Ammon's horn (tissue), 1 donor: ENCODE data around the gene IMPA2.
"Not testable (repeated sequence)": the region's sequence is repeated elsewhere in the genome, so short reads cannot be mapped to it uniquely, and the experiment has no call there.

Experiments used
- DNase-seq: peaks from one replicate; pipeline ENCODE4 v3.0.0-alpha.2; 2016; ENCODE audit warnings: low spot score

Gene IMPA2

GRCh38 chr18:11981192-11981542 lies at the start of gene IMPA2:
Gene IMPA2, plus strand, starts transcription at chr18:11981507. Its CDS starts 163 bp downstream, at chr18:11981670.
- no peak for DNase-seq

GRCh38 chr18:11932393-11932792 lies 48.9 kb upstream of the IMPA2 start:
- no peak for DNase-seq

DNA sequence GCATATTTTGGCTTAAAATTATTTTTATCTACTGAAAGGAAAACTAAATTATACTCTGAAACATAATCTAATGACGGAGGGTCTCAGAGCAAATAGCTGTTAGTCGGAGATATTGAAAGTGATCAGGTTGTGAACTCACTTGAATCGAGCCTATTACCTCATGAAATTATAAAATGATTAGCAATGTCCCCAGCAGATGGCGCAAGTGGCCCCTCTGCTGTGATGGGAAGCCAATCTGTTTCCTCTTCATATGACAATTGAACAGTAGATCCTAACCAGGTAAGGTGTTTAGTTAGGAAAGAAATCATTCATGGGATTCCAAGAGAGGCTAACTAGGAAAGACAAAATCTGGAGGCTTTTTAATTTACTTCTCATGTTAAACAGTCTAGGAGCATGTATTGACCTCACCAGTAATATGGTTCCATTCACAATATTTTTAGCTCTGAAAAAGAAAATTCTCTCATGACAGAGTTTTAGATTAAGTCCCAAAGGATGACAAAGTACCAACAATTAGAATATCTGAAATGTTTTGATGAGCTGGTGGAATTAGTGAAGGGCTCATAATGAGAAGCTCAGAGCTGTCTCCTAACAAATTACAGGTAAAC lies 43.3 kb upstream of the IMPA2 start:
- peak; percentile 84 for DNase-seq

DNA sequence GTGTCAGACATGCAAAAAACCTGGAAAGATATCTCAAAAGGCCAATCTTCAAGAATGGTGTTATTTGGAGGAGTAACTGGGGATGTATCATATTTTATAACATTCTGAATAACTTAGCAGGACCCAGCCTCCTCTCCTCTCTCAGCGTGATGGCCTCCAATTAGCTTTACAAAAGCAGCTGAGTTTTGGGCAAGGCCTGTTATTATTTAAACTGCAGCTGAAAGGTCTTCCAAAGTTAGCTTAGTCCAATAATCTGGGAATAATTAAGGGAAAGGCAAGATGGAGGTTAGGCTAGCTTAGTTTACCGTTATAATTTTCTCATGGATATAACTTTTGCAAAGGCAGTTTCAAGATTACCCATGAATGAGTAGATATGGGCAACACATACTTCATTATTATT lies 40.4 kb upstream of the IMPA2 start:
- no peak for DNase-seq

- DNase-seq: no peak
Observed at GRCh38 chr18:11943551-11943950, 37.8 kb upstream of the IMPA2 start.

DNA sequence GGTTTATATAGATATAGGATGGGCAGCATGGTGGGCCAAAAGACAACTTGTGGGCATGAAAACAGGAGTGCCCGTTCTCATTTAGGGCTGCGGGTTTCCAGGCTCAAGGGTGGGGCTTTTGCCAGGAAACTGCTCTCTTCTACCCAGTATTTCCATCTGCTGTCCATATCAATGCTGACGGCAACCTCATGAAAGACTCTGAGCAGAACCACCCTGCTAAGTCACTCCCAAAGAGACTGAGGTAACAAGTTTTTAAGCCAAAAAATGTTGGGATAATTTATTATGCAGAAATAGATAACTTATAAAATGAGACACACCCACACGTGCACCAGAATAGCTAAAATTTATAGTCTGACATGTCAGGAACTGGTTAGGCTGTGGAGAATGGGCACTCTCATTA lies 37.1 kb upstream of the IMPA2 start:
- DNase-seq: no peak

DNA sequence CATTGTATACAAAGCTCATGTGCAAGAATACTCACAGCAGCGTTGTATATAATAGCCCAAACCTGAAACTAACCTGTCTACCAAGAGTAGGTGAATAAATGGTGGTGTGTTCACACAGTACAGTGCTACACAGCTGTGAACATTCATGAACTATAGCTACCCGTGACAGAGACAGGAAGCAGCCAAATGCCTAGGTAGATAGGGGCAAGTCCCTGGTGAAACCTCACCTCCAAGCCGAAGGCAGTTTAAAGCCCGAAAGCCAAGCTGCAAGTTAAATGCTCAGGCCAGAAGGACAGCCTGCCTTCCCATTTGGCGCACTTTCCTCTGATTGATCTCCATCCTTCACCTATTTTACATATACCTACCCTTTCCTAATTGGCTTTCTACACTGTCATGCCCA lies 36.5 kb upstream of the IMPA2 start:
- no peak for DNase-seq

GRCh38 chr18:11945834-11946659 lies 35.3 kb upstream of the IMPA2 start:
- not testable (repeated sequence) for DNase-seq

DNA sequence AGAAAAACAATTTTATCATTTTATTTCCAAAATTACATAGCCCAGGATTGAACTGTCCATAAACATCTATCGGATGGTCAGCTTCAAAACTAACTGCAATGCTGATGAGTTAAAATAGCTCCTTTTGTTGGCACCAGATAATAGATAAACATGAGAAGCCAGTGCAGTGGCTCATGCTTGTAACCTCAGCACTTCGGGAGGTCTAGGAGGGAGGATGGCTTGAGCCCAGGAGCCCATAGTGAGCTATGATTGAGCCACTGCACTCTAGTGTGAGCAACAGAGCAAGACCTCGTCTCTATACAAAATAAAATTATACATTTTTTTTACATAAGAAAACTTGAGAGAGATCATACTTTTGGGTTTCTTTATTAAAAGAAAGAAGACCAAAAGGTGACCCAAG lies 34.6 kb upstream of the IMPA2 start:
- no peak for DNase-seq

GRCh38 chr18:11947214-11948191 lies 33.8 kb upstream of the IMPA2 start:
- DNase-seq: peak; percentile 94

- no peak for DNase-seq
Observed at GRCh38 chr18:11948852-11949523, 32.3 kb upstream of the IMPA2 start.

GRCh38 chr18:11950824-11951223 lies 30.5 kb upstream of the IMPA2 start:
- DNase-seq: no peak

- DNase-seq: no peak
Observed at GRCh38 chr18:11951390-11951851, 29.9 kb upstream of the IMPA2 start.

- no peak for DNase-seq
Observed at GRCh38 chr18:11953113-11953512, 28.2 kb upstream of the IMPA2 start.

DNA sequence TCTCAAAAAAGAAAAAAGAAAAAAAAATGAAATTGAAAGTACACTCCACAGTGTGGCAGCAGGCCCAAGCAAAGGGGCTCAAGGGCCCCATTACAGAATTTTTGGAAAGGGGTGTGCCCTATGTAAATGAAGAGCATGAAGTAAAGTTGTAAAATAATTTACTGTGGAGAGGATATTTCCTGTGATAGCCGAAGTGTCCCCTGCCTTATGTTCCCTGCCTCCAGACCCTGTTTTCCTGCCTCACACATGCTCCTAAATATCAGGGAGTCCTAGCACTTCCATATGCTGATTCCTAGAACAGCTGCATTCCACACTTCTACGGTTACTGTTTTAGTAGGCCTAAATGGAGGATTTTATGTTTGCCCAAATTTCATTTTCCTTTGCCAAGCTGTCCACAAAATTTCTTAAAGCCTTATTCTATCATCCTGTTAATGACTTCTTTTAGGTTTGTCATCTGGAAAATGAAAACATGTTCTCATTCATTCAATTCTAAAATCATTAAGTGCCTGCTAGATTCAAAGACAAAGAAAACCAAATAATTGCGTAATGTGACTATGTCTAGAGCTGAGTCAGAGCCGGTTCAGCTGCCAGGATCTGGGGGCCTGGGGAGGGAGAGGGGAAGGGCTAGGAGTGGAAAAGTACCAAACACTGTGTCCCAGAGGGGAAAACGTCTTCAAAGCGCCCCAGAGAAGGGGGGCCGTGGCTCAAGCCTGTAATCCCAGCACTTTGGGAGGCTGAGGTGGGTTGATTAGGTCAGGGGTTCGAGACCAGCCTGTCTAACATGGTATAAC lies 25.9 kb upstream of the IMPA2 start:
- DNase-seq: peak; percentile 78

DNA sequence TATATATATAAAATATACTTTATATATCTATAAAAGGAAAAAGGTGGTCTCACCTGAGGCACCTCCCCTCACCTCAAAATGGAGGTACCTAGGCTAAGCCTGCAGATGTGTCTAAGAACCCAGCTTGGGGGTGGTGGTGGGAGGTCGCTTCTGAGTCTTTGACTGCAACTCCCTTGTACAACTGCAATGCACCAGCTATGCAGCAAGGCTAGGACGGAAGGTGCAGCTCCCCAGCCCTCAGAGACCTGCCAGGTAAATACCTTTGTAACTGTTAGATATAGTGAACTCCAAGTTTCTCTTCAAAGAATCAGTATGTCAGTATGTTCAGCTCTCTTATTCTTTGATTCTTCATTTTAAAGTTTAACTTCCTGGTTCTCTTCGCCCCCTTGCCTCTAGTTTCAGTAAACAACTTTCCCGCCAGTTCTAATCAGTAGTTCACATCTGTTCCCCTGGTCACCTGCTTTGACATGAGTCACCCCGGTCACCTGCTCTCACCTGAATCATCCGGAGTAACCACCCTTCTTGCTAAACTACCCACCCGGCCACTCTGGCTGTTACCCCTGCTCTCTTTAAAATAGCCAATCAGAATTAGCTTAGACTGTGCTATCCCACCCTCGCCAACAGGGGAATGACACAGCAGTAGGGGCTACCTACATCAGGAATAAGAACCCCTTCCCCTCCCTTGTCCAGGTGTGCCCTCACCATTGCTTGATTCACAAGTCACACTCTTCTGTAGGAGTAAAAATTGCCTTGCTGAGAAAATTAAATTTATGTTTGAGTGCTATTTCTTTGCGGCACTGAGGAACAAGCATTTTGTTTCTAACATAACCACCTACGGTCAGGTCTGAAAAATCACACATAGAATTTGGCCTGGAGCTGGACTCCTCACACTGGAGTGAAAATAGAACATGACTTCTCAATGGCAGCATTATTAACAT lies 24.7 kb upstream of the IMPA2 start:
- DNase-seq: no peak

DNA sequence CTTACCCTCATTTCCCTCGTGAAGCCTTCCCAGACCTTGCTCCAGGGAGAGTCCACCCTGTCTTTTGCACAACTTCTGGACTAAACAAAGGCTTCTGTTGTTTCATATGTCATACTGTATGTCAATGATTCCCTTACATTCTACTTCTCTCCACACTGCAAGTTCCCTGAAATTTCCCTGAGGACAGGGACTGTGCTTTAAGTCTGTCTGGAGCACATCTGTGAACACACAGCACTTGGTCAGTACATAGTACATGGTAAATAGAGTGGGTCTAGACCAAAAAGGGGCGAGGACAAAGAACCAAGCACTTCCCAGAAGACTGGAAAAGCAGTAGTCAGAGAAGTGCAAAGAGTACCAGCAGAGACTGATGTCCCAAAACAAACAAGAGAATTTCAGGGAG lies 23.7 kb upstream of the IMPA2 start:
- DNase-seq: no peak

DNA sequence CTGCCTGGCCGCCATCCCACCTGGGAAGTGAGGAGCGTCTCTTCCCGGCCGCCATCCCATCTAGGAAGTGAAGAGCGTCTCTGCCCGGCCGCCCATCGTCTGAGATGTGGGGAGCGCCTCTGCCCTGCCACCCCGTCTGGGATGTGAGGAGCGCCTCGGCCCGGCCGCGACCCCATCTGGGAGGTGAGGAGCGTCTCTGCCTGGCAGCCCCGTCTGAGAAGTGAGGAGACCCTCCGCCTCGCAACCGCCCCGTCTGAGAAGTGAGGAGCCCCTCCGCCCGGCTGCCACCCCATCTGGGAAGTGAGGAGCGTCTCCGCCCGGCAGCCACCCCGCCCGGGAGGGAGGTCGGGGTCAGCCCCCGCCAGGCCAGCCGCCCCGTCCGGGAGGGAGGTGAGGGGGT lies 21.7 kb upstream of the IMPA2 start:
- DNase-seq: not testable (repeated sequence)

DNA sequence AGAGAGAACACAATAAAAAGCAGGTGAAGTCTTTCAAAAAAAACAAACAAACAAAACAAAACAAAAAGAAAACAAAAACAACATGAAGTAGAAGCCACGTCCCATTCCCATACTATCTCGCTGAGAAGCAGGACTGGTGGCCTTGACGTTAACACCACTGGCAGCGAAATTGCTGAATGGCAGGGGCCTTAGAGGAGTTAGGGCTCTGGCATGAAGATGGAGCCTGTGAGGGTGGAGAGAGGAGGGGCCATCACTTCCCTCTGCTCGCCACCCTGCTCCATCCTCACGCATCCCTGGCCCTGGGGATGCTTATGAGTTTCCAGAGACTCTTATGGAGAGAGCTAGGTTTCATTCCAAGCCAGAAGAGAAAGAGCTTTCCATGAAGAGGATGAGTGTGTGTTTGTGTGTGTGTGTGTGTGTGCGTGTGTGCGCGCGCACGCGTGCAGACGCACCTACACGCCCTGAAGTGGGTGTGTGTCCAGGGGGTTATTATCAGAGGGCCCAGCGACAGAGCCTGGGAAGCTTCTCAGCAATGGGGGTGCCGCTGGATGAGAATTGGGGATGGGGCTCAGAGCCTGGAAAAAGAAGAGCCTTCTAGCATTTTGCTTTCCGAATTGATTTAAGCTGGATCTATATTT lies 20.4 kb upstream of the IMPA2 start:
- no peak for DNase-seq
